ENCODE results near the gene COL5A1.

The COL5A1 gene

GRCh38 chr9:134733480-134734232 lies 92.1 kb downstream of the COL5A1 start:
- Histone ChIP-seq H3K36me3 (no peaks in the 10 kb centered on the region), H3K27me3 (no peaks in the 10 kb centered on the region), H3K4me1 (ENCODE audit: control insufficient read depth in 1 of 2, insufficient read depth in 1 of 2, low read depth in 1 of 2, low read length in 1 of 2) (no peaks in the 10 kb centered on the region), H3K4me3 (ENCODE audit: low read depth in 1 of 2, low read length in 1 of 2) (no peak overlapping the region), H3K9me3 (no peaks in the 10 kb centered on the region), H3K27ac (no peak overlapping the region)
- no peak for TF ChIP-seq CTCF (IDR thresholded peaks at IDR 0.05)

DNA sequence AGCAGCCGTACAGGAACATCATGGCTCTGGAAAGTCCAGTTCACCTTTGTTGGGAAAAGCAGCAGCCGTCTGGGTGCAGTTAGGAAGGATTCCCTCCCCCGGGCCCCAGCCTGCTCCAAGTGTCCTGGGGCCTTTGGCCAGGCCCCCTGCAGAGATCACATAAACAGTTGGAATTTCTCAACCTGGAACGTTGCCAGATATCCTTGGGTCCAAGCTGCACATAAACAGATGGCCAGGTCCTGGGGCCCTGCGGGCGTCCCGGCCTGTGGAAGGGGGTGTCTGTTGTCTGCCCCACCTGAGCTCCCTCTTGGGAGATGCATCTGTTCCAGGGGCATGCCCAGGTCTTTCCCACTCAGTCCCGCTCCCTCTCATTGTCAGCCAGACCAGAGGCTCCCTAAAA lies 92.7 kb downstream of the COL5A1 start:
- H3K36me3 ChIP-seq: no peaks in the 10 kb centered on the region
- no peaks in the 10 kb centered on the region for H3K9me3 ChIP-seq
- H3K4me3 ChIP-seq (ENCODE audit: low read depth in 1 of 2, low read length in 1 of 2): no peak overlapping the region
- H3K27me3 ChIP-seq: no peaks in the 10 kb centered on the region
- H3K27ac ChIP-seq: no peak overlapping the region
- H3K4me1 ChIP-seq (ENCODE audit: control insufficient read depth in 1 of 2, insufficient read depth in 1 of 2, low read depth in 1 of 2, low read length in 1 of 2): no peaks in the 10 kb centered on the region
- no peak for TF ChIP-seq CTCF (IDR thresholded peaks at IDR 0.05)

DNA sequence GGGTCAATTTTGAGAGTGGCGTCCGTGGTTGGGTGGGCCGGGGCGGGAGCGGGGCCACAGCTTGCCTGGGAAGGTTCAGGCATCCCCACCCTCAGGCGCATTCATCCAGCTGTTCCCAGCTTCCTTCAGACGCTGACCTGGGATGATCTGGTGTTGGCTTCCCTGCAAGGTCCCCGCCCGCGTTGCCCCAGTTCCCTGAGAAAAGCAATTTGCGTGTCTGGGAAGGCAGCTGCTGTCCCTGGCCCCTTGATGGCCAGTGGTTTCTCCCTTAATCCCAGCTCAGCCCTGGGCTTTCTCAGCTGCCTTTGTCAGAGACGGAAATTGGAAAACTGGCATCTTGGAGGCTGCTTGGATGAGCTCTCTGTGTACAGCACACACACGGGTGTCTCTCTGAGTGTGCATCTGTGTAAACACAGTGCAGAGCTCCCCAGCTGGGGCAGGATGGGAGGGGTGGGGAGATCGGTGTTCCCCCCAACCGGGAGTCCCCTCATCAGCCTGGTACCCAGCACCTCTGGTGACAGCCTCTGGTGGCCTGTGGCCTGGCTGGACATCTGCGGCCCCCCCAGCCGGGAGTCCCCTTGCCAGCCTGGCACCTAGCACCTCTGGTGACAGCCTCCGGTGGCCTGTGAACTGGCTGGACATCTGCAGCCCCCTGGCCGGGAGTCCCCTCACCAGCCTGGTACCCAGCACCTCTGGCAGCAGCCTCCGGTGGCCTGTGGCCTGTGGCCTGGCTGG lies 94.0 kb downstream of the COL5A1 start:
- H3K36me3 ChIP-seq: no peaks in the 10 kb centered on the region
- H3K27ac ChIP-seq: no peak overlapping the region
- no peaks in the 10 kb centered on the region for H3K9me3 ChIP-seq
- H3K27me3 ChIP-seq: no peaks in the 10 kb centered on the region
- H3K4me1 ChIP-seq (ENCODE audit: control insufficient read depth in 1 of 2, insufficient read depth in 1 of 2, low read depth in 1 of 2, low read length in 1 of 2): no peaks in the 10 kb centered on the region
- no peak for TF ChIP-seq CTCF (IDR thresholded peaks at IDR 0.05)
- H3K4me3 ChIP-seq (ENCODE audit: low read depth in 1 of 2, low read length in 1 of 2): no peak overlapping the region

- no peak for TF ChIP-seq CTCF (IDR thresholded peaks at IDR 0.05)
These were observed 95.3 kb downstream of the COL5A1 start for GRCh38 chr9:134736791-134737497.

GRCh38 chr9:134737842-134738580 lies 96.4 kb downstream of the COL5A1 start:
- Histone ChIP-seq H3K27ac (no peak overlapping the region), H3K27me3 (no peaks in the 10 kb centered on the region), H3K4me1 (ENCODE audit: control insufficient read depth in 1 of 2, insufficient read depth in 1 of 2, low read depth in 1 of 2, low read length in 1 of 2) (no peaks in the 10 kb centered on the region), H3K9me3 (no peaks in the 10 kb centered on the region), H3K36me3 (no peaks in the 10 kb centered on the region), H3K4me3 (ENCODE audit: low read depth in 1 of 2, low read length in 1 of 2) (no peak overlapping the region)
- no peak for TF ChIP-seq CTCF (IDR thresholded peaks at IDR 0.05)

More at GRCh38 chr9:134736791-134737497, 95.3 kb downstream of the COL5A1 start:
- H3K4me1 ChIP-seq (ENCODE audit: control insufficient read depth in 1 of 2, insufficient read depth in 1 of 2, low read depth in 1 of 2, low read length in 1 of 2): no peaks in the 10 kb centered on the region
- H3K36me3 ChIP-seq: no peaks in the 10 kb centered on the region
- H3K27me3 ChIP-seq: no peaks in the 10 kb centered on the region
- H3K9me3 ChIP-seq: no peaks in the 10 kb centered on the region
- H3K27ac ChIP-seq: no peak overlapping the region
- no peak overlapping the region for H3K4me3 ChIP-seq (ENCODE audit: low read depth in 1 of 2, low read length in 1 of 2)

Data from neutrophil (primary cell).